GM21390 (cell line): Measurements from ENCODE around the gene TMEM94.
A peak's percentile ranks its signal among the peaks of the same experiment; 100 is the strongest.
"Not testable (repeated sequence)": the region's sequence is repeated elsewhere in the genome, so short reads cannot be mapped to it uniquely, and the experiment has no call there.

Experiments used
- ATAC-seq: cut with Tn5 transposase; IDR thresholded peaks from one replicate; pipeline ENCODE4 v1.9.1; 2021; ENCODE audit not compliant: unreplicated experiment

Gene TMEM94

DNA sequence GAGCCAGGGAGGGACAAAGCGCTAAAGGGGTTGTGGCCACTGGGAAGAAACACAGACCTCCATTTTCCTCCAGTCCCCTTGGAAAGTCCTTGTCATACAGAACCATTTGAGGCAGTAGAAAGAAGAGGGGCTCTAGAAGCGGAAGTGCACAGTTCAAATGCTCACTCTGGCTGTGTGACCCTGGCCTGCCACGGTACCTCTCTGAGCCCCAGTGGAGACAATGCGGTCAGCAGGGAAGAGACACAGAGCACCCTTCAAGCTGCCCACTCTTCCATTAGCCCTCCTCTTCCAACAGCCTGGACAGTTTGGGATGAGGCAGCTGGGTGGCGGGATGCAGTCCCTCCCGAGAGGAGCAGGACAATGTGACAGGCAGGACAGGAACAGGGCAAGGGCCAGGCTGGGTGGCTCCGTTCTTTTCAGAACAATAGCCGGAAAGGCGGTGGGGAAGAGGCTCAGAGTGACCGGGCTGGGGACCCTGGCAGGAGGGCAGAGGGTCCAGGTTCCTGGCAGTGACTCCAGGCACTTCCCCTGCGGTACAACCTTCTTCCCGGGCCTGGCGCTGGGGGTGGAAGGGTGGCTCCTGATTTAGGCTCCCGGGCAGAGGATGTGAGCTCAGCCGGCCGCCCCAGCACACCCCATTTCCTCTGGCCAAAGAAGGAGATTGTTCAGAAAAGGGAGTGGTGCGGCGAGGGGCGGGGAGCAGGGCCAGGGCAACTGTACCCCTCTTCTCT lies 53.3 kb downstream of the TMEM94 start:
- ATAC-seq: no peak

DNA sequence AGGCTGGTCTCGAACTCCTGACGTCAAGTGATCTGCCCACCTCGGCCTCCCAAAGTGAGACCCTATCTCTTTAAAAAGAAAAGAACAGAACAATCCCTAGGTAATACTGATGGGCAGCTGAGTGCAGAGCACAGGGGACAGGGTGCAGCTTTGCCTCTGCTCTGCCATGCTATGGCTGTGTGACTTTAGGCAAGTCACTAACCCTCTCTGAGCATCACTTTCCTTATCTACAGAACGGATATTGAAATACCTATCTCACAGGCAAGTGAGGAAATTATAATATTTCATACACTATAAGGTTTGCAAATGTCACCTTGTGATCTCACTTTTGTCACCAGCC lies 54.8 kb downstream of the TMEM94 start:
- ATAC-seq: no peak

DNA sequence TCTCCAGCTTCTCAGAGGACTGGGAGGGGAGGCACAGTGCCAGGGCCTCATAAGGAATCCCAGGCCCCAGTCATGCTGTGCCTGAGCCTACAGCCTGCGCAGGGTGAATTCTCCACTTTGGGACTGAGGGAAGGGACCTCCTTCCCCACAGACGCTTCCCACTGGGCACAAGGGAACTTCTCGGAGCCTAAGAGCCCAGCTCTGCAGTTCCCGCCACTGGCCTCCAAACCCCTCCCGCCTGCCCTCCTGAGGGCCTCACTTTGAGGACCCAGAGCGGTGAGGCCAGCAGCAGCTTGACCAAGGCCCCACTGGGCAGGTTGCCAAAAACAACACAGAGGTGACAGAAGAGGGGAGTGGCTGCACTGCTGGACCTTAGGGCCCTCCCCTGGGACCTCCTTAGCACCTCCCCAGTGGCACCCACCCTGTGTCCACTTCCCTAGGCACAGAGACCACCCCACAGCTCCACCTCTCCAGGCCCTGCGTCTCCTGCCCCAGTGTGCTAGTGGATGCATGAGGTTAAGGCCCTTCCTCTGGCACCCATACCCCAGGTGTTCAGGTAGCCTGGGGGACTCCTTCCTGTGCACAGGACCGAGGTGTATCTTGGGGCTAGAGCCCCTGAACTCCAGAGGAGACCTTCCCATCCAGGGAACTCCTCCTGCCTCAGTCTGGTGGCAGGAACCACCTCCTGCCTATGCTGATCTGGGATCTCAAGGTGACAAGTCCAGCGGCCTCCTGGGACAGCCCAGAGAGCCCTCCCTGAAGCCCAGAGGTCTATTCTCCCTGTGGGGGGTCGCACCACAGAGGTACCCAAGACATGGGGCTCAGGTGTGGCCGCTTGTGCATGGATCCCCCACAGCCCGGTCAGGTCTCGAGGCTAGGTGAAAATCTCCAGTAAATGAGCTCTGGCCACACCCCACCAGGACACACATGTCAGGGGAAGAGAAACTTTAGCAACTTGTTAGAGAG lies 55.5 kb downstream of the TMEM94 start:
- ATAC-seq: no peak

DNA sequence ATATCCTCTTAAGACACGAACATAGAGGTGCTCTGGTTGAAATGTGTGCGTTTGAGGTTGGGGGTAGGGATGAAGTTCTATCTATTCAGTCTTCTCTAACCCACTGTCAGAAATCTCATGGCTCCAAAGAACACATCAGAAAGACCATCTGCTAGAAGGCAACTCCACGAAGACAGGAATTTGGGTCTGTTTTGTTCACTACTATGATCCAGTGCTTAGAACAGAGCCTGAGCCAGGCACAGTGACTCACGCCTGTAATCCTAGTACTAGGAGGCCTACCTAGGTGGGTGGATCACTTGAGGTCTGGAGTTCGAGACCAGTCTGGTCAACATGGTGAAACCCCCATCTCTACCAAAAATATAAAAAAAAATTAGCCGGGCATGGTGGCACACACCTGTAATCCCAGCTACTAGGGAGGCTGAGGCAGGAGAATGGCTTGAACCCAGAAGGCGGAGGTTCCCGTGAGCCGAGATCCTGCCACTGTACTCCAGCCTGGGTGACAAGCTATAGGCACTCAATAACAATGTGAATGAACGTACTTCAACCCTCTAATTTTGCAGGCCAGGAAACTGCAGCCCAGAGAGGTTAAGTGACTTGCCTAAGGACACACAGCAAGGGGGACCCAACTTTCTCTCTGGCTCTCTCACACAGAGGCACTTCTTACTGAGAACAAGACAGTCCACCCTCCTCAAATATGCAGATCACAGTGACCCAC lies 56.6 kb downstream of the TMEM94 start:
- ATAC-seq: no peak

DNA sequence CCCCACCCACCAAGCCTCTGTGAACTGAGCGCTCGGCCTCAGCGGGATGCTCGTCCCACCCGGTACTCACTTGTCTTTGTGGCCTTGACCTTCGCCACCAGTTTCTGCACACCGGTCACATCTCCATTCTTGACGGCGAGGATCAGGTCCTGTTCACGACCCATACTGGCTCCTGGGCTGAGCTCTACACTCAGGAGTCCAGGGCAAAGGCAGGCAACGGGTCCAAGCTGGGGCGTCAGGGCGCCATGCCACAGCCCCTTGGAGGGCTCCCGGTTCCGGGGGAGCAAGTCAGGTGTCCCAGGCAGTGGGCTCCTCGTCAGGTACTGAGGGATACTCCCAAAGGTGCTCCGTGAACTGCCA lies 57.2 kb downstream of the TMEM94 start:
- ATAC-seq: no peak

DNA sequence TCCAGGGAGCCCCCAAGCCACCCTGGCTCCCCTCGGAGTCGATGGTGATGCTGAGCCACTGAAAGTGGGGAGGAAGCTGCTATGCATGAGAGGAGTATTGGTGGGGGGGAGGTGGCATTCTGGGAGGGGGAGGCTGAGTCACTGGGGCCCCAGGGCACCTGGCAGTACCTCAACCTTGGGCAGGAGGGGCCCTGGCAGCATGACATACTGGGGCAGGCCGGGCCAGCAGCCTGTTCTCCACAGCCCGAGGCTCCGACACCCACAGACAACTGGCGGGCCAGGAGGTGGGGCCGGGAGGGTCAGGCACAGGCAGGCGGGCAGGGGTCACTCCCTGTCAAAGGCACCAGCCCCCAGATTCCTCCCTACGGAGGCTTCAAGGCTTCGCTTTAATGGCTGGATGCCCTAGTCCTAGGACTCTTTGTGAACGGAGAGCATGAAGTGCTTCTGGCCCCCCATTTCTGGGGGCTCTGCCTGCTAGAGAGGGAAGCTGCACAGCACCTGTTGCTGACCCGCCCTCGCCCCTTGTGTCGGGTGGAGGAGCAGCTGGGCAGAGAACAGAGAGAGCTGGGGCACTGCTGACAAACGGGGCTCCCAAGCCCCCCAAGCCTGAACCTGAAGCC lies 58.0 kb downstream of the TMEM94 start:
- no peak for ATAC-seq

DNA sequence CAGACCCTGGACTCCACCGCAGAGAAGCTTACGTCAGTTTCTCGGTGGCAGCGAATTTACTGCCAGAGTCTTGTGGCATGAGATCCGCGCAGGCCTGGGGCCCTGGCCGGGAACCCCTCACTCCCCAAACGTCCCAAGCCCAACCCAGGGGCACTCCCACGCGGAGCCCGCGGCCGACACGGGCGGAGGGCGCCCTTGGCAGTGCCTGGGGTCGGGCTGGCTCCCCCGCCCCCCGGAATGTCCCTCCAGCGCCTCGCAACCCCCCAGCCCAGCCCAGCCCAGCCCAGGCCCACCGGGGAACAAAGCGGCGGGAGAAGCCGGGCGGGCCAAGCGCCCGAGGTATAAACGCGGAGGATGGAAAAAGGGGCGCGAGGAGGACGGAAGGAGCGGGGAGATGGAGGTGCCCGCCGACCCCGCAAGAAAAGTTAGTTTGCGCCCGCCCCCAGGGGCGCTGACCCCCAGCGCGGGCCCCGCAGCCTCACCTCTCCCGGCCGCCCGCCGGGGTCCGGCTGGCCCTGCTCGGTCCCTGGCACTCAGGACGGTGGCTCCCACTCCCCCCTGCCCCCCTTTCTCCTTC lies 58.6 kb downstream of the TMEM94 start:
- ATAC-seq: no peak

DNA sequence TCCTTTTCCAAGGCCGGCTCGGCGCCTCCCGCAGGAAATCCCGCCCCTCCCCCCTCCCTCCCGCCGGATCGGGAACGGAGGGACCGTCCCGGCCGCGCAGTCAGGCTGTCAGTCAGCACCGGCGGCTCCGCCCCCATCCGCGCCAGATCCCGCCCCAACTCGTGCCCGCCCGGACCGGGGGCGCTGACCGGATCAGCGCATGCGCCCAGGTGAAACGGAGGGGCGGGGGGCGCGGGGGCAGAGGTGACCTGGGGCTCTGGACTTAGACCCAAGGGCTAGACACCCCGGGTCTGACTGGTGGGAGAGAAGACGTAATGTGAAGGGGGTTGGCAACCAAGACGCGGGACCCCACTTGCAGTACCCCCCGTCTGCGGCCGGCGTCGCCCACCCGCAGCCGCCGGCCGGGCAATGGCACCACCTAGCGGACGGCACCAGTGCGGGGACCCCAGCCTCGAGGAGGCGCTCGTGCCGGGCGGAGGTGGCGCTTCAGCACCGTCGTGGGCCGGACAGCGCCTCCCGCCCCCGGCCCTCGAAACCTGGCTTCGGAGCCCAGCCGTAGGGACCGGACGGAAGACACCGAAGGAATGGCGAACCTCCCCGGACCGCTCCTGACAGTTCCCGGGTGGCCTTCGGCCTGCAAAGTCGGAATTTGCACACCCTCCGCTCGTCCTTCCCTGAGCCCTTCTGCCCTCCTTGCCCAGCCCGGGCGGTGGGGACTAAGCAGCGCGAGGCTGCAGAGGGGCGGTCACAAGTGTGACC lies 59.2 kb downstream of the TMEM94 start, which contains the start of gene CASKIN2:
TSS of gene CASKIN2 (minus strand) at position 42 of the 759 bp plus-strand sequence. CDS start 1,733 bp downstream, outside the sequence.
- peak; percentile 41 for ATAC-seq

DNA sequence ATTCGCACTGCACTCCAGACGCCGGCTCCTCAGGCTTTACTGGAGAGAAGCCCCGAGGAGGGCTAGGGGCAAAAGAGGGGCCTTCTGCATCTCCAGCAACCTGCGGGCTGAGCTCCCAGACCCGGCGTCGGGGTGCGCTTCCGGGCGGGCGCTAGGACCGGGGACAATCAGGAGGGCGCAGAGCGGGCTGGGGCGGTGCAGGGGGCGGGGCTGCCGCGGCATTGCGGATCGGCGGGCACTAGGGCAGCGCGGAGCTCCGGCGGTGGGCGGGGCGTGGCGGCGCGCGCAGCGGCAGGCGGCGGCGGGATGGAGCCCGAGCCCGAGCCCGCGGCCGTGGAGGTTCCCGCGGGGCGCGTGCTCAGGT lies 59.8 kb downstream of the TMEM94 start, which contains the start of gene TSEN54:
TSS of gene TSEN54 (plus strand) at position 274 of the 364 bp plus-strand sequence. CDS start at position 307, 33 bp downstream.
- peak; percentile 61 for ATAC-seq

DNA sequence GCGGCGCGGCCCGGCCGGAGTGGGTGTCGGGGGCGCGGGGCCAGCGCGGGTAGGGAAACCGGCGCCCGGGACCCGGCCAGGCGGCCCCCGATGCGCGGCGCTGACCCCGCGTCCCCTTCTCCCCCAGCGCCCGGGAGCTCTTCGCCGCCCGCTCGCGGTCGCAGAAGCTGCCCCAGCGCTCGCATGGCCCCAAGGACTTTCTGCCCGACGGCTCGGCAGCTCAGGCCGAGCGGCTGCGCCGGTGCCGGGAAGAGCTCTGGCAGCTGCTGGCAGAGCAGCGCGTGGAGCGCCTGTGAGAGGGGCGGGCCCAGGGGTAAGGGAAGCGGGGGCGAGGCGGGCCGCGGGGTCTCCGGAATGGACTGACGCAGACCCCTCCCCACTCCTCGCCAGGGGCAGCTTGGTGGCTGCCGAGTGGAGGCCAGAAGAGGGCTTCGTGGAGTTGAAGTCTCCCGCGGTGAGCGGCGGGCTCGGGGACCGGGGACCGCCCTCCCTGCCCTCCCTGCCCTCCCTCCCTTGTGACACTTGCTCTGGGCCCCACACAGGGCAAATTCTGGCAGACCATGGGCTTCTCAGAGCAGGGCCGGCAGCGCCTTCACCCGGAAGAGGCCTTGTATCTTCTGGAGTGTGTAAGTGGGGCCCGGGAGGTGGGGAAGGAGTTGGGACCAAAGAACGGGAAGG lies 60.3 kb downstream of the TMEM94 start:
- ATAC-seq: peak; percentile 29

DNA sequence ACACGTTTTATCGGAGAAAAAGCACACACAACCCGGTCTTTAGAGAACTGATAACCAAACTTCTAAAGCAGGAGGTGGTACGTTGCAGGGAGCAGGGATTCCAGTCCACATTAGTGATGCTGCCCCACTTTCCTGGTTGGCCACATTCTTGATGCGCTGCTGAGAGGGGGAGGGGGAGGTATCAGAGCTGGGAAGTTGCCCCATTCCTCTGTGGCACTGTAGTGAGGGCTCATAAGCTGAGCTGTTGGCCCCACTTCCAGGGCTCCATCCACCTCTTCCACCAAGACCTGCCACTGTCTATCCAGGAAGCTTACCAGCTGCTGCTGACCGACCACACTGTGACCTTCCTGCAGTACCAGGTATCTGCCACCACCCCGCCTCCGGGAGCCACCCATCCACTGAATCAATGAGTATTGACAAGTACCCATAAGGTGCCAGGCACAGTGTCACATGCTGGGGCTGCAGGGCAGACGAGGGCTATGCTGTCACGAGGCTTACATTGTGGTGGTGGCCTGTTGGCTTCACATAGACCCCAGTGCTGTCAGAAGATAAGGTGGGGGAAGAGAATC lies 60.9 kb downstream of the TMEM94 start:
- ATAC-seq: no peak

DNA sequence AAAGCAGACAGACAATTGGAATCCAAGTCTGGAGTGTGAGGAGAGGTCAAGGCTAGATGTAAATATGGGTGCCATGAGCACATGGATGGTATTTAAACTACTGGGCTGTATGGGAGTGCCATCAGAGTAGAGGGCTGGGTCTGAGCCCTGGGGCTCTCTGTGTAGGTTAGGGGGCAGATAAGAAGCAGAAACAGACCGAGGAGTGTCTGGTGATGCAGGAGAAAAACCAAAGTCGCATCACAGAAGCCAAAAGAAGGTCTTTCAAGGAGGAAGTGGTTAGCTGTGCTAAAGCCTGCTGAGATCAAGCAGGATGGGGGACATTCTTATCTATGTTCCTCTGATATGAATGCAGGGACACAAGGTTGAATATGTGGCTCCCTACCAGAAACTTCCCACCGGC lies 61.8 kb downstream of the TMEM94 start:
- no peak for ATAC-seq

DNA sequence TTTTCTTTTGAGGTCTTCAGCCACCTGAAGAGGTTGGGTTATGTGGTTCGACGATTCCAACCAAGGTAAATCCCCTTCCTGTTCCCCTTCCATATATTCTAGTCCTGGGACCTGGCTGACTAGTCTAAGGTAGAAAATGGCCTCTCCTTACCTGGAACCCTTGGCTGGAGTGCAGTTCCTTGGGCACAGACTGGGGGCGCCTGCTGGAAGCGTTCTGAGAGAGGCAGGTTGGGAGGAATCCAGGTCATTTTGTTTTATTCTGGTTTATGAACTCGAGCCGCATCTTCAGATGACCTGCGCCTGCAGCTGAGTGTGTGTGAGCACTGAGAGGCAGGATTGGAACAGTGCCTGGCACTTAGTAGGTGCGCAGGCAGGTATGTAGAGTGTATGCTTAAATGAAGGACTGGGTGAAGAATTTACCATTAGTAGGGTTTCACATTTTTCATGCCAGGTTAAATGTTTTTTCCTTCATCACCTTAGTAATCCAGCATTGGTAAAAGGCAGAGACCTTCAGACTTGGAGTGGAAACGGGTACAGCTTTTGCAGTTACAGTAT lies 62.6 kb downstream of the TMEM94 start:
- no peak for ATAC-seq

DNA sequence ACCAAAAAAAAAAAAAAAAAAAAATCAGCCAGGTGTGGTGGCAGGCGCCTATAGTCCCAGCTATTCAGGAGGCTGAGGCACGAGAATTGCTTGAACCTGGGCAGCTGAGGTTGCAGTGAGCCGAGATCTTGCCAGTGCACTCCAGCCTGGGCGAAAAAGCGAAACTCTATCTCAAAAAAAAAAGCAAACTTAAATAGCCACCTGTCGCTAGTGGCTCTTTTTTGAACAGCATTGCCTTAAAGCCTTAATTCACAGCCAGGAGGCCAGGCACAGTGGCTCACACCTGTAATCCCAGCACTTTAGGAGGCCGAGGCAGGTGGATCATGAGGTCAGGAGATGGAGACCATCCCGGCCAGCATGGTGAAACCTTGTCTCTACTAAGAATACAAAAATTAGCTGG lies 64.0 kb downstream of the TMEM94 start:
- ATAC-seq: not testable (repeated sequence)

DNA sequence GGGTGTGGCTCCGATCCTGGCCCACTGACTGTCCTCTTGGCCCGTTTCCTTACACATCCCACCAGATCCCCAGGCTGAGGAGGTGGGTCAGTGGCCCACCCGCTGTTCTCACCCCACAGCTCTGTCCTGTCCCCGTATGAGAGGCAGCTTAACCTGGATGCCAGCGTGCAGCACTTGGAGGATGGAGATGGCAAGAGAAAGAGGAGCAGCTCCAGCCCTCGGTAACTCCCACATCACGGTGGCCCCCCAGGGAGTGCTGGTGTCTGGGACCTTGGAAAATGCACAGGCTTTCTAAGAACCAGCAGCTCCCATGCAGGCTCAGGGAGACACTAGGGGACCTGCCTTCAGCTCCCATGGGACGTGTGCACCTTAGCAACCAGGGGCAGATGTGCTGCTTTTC lies 64.9 kb downstream of the TMEM94 start:
- no peak for ATAC-seq

DNA sequence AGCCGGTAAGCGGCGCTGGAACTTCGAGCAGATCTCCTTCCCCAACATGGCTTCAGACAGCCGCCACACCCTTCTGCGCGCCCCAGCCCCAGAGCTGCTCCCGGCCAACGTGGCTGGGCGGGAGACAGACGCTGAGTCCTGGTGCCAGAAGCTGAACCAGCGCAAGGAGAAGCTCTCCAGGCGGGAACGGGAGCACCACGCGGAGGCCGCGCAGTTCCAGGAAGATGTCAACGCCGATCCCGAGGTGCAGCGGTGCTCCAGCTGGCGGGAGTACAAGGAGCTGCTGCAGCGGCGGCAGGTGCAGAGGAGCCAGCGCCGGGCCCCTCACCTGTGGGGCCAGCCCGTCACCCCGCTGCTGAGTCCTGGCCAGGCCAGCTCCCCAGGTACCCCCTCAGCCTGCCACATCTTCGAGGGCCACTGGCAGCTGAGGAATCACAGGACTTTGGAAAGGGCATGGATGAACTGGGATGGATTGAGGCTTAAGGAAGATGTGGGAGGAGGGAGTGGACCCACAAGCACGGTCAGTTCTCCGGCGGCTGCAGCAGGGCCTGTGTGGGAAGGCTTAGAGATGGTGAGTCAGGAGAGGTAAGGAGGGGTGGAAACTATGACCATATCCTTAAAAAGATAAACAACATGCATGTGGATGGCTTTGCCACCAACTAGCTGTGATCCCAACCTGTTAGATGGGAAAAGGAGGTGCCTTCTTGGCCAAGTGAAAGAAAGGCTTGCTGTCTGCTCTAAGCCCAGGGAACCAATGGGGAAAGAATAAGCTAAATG lies 65.7 kb downstream of the TMEM94 start:
- ATAC-seq: no peak

DNA sequence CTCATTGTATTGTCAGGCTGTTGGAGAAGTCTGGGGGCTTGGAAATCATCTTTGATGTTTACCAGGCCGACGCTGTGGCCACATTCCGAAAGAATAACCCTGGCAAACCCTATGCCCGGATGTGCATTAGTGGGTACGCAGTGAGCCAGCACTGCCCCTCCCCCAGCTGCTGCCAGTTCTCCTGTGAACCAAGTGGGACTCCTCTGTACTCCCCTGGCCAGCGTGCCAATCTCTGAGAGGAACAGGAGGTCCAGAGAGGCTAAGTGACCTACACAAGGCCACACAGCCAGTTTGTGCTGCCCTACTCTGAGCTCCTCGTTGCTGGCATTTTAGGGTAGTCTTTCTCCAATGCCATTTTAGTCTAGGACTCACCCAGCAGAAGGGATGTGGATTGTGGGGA lies 67.2 kb downstream of the TMEM94 start:
- ATAC-seq: no peak
